Activated CD4-positive, alpha-beta T cell treated with anti-CD3 and anti-CD28 coated beads, Interleukin-2, Interleukin-6, amounts not matched to agents 100 ng/mL and 50 ng/mL, durations not matched to agents 16 hours and 8 hours (primary cell): ENCODE measurements around the gene COPRS.

Source experiments
- DNase-seq: peaks from one replicate; pipeline ENCODE4 v3.0.0-alpha.2; 2020

Gene COPRS

DNA sequence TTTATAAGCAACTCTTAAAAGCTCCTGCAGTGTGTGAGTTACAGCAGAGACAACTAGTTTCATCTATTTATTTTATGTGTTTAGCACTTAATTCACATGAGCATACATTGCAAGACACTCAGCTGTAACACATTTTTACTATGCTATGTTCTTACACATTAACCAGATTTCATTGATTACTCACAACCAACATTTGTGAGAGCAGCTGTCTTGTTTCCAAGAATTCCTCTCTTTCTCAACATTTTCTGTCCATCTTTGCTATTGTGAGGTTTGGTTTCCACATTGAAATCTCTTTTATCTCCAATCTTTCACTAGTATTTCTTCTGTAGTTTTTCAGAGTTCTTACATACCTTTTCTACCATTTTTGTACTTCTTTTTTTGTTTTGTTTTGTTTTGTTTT, 51.2 kb downstream of the COPRS start:
- DNase-seq, result no peak

DNA sequence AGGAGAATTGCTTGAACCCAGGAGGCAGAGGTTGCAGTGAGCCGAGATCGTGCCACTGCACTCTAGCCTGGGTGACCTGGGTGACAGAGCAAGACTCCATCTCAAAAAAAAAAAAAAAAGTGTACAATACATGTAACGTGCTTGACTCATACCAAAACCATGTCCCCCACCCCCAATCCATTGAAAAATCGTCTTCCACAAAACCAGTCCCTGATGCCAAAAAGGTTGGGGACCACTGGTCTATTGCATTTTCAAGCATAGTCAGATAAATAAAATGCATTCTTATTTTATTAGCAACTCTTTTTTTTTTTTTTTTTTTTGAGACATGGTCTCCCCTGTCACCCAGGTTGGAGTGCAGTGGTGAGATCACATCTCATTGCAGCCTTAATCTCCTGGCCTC, 52.1 kb downstream of the COPRS start:
- no peak for DNase-seq

DNA sequence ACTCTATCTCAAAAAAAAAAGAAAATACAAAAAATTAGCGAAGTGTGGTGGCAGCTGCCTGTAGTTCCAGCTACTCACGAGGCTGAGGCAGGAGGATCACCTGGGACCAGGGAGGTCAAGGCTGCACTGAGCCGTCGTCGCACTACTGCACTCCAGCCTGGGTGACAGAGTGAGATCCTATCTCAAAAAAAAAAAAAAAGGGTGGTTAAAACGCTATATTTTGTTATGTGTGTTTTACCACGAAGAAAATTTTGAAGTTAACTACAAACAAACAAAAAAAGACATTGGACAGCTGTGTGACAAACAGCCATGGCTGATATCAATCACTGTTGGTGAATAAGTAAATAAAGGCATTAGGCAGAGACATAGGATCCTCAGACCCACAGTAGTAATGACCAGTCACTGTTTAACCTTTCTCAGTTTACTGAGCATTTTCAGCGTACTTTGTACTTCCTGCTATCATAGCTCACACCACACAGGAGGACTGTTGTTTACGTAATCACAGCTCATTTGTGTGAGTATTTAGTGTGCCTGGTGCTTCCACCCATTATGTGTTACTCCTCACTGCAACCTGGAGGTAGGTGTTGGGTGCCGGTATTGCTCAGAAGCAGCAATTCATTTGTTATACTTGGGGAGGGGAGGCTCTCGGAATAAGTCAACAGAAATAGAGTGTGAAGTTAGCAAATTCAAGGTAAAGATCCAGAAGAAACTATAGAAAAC, 55.4 kb downstream of the COPRS start:
- DNase-seq, result no peak

DNA sequence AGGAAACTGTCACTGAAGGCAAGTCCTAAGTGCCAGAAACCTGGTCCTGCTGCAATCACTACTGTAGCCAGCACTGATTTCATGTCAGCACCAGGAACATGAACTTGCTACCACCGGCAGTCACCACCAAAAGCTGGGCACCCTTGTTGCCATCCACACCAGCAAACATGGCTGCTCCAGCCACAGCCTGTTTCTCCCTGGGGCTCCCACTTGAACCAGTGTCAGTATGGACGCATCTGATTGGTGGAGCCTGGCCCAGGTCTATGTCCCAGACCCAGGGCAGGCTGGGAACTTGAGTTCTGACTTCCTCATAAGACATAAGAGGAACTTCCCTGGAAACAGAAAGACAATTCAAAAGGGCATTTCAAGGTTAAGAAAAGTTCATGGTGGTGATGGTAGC, 56.5 kb downstream of the COPRS start:
- DNase-seq, result no peak
